HepG2 (cell line): ENCODE data around the gene ST6GALNAC2. TPM values are rescaled to one million over a fixed set of nuclear protein-coding genes. Genes with fewer than 3 reads are reported as not detected.
A peak's percentile ranks its signal among the peaks of the same experiment; 100 is the strongest.

ENCODE experiments used
- CHCHD3 ChIP-seq: sonication (generic); formaldehyde crosslinking; IDR thresholded peaks from 2 replicates; pipeline ENCODE4 v1.8.0; 2022; ENCODE audit warnings: mild to moderate bottlenecking, missing genetic modification reagents, moderate library complexity
- JUND ChIP-seq: sonication (generic); formaldehyde crosslinking; IDR thresholded peaks from 2 replicates; pipeline ENCODE4 v1.8.0; 2022; ENCODE audit warnings: mild to moderate bottlenecking, missing genetic modification reagents
- NFYB ChIP-seq: sonication (generic); formaldehyde crosslinking; IDR thresholded peaks from 2 replicates; pipeline ENCODE4 v1.4.0; 2020; ENCODE audit warnings: missing genetic modification reagents
- ONECUT2 ChIP-seq: sonication (generic); formaldehyde crosslinking; IDR thresholded peaks from 2 replicates; pipeline ENCODE4 v1.4.0; 2020; ENCODE audit warnings: missing genetic modification reagents
- SOX13 ChIP-seq, 3 experiments: fragments of 450-650 bp in 1 of 3; sonication (generic) in 1 of 3; formaldehyde crosslinking in 1 of 3; IDR thresholded peaks in 2 of 3; conservative IDR thresholded peaks in 1 of 3; 2 replicates each; pipeline versions ENCODE4 v1.5.0 to v1.6.1; 2016 to 2020; ENCODE audit warnings: antibody characterized with exemption in 1 of 3, mild to moderate bottlenecking in 1 of 3, missing compliant biosample characterization in 1 of 3, missing genetic modification reagents in 1 of 3, moderate library complexity in 1 of 3
- ZNF333 ChIP-seq: sonication (generic); formaldehyde crosslinking; IDR thresholded peaks from 2 replicates; pipeline ENCODE4 v1.4.0; 2020; ENCODE audit warnings: mild to moderate bottlenecking, missing genetic modification reagents, borderline replicate concordance
- ZNF713 ChIP-seq: sonication (generic); formaldehyde crosslinking; IDR thresholded peaks from 2 replicates; pipeline ENCODE4 v1.4.0; 2020; ENCODE audit warnings: mild to moderate bottlenecking, missing genetic modification reagents
- polyA plus RNA-seq, 8 experiments: library from polyadenylated mRNA; depleted of rRNA in 3 of 8; stranded (reverse) in 7 of 8; unstranded in 1 of 8; fragments of >200 nt; fragmentation: Illumina TruSeq in 4 of 8; extraction: Trizol in 4 of 8; gene quantifications; 2 replicates each; pipeline versions ENCODE4 v1.2.1 to v1.2.3, GENCODE V29; 2011 to 2016; ENCODE audit warnings: low read depth in 4 of 8, missing spikeins in 1 of 8, mixed read lengths in 1 of 8; ENCODE audit not compliant: insufficient read depth in 1 of 8
- total RNA-seq, 5 experiments: library from RNA; depleted of rRNA; stranded (reverse); fragments of >200 nt; fragmentation: Illumina TruSeq; extraction: Trizol; gene quantifications; 2 replicates each; pipeline ENCODE4 v1.2.3, GENCODE V29; 2016; ENCODE audit warnings: low read depth in 1 of 5
- TF ChIP-seq, protein P1 (sequence below): sonication (generic); formaldehyde crosslinking; IDR thresholded peaks from 2 replicates; pipeline ENCODE4 v1.9.0; 2021; ENCODE audit warnings: mild to moderate bottlenecking, missing genetic modification reagents
- TF ChIP-seq, protein P2 (sequence below): sonication (generic); formaldehyde crosslinking; IDR thresholded peaks from 2 replicates; pipeline ENCODE4 v1.4.0; 2020; ENCODE audit warnings: missing genetic modification reagents
- TF ChIP-seq, protein P3 (sequence below): sonication (generic); formaldehyde crosslinking; IDR thresholded peaks from 2 replicates; pipeline ENCODE4 v1.4.0; 2020; ENCODE audit warnings: missing genetic modification reagents
- TF ChIP-seq, protein P4 (sequence below): sonication (generic); formaldehyde crosslinking; IDR thresholded peaks from 2 replicates; pipeline ENCODE4 v1.5.0; 2020; ENCODE audit warnings: mild to moderate bottlenecking, missing genetic modification reagents, borderline replicate concordance
- TF ChIP-seq, protein P5 (sequence below): sonication (generic); formaldehyde crosslinking; IDR thresholded peaks from 2 replicates; pipeline ENCODE4 v1.9.0; 2022; ENCODE audit warnings: low read depth, missing genetic modification reagents

The ST6GALNAC2 gene
- total and polyA plus RNA-seq, 2 of the 13 experiments (the other 11 are each of a cell fraction or from before 2014, with no cell fraction given) = 0.12 to 0.49 TPM

DNA sequence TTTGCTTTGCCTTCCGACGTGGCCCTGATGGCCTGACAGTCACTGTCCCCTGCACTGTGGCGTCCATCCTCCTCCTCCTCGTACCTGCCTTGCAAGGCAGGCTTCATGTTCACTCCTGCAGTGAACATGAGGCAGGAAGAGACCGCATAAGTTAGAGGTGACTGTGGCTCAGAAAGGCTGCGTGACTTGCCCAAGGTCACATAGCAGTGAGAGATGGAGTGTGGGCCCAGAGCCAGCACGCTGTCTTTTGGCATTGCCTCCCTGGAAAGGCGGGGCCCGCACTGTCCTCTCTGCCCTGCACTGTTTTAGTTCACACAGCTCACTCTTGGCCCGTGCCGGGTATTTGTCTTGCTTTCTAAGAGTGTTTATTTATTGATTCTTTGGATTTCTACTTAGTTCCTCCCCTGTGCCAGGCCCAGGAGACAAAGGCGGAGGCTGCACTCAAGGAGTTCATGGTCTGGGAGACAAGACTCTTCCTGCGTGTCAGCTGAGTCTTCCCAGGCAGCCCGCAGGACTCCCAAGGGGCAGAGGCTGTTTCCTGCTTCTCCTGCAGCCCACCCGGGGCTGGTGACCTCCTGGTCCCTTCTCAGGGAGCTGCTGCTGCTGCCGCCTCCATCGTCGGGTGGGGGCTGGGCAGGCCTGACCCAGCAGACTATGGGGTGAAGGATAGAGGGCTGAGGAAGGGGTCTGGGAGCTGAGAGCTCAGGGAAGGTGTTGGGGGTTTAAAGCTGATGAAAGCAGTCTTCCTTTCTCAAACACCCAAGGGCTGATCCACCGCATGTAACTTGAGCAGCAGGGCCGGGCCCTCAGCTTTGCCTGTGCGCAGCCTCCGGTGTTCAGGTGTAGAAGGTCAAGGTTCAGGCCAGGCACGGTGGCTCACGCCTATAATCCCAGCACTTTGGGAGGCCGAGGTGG lies 60.8 kb downstream of the ST6GALNAC2 start (continued):
- TF ChIP-seq, protein P1, sequence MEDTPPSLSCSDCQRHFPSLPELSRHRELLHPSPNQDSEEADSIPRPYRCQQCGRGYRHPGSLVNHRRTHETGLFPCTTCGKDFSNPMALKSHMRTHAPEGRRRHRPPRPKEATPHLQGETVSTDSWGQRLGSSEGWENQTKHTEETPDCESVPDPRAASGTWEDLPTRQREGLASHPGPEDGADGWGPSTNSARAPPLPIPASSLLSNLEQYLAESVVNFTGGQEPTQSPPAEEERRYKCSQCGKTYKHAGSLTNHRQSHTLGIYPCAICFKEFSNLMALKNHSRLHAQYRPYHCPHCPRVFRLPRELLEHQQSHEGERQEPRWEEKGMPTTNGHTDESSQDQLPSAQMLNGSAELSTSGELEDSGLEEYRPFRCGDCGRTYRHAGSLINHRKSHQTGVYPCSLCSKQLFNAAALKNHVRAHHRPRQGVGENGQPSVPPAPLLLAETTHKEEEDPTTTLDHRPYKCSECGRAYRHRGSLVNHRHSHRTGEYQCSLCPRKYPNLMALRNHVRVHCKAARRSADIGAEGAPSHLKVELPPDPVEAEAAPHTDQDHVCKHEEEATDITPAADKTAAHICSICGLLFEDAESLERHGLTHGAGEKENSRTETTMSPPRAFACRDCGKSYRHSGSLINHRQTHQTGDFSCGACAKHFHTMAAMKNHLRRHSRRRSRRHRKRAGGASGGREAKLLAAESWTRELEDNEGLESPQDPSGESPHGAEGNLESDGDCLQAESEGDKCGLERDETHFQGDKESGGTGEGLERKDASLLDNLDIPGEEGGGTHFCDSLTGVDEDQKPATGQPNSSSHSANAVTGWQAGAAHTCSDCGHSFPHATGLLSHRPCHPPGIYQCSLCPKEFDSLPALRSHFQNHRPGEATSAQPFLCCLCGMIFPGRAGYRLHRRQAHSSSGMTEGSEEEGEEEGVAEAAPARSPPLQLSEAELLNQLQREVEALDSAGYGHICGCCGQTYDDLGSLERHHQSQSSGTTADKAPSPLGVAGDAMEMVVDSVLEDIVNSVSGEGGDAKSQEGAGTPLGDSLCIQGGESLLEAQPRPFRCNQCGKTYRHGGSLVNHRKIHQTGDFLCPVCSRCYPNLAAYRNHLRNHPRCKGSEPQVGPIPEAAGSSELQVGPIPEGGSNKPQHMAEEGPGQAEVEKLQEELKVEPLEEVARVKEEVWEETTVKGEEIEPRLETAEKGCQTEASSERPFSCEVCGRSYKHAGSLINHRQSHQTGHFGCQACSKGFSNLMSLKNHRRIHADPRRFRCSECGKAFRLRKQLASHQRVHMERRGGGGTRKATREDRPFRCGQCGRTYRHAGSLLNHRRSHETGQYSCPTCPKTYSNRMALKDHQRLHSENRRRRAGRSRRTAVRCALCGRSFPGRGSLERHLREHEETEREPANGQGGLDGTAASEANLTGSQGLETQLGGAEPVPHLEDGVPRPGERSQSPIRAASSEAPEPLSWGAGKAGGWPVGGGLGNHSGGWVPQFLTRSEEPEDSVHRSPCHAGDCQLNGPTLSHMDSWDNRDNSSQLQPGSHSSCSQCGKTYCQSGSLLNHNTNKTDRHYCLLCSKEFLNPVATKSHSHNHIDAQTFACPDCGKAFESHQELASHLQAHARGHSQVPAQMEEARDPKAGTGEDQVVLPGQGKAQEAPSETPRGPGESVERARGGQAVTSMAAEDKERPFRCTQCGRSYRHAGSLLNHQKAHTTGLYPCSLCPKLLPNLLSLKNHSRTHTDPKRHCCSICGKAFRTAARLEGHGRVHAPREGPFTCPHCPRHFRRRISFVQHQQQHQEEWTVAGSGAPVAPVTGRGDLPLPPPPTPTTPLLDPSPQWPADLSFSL (CRISPR knock-in tag) = no peak
- TF ChIP-seq, protein P2, sequence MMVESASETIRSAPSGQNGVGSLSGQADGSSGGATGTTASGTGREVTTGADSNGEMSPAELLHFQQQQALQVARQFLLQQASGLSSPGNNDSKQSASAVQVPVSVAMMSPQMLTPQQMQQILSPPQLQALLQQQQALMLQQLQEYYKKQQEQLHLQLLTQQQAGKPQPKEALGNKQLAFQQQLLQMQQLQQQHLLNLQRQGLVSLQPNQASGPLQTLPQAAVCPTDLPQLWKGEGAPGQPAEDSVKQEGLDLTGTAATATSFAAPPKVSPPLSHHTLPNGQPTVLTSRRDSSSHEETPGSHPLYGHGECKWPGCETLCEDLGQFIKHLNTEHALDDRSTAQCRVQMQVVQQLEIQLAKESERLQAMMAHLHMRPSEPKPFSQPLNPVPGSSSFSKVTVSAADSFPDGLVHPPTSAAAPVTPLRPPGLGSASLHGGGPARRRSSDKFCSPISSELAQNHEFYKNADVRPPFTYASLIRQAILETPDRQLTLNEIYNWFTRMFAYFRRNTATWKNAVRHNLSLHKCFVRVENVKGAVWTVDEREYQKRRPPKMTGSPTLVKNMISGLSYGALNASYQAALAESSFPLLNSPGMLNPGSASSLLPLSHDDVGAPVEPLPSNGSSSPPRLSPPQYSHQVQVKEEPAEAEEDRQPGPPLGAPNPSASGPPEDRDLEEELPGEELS (CRISPR knock-in tag) = peak; percentile 42
- TF ChIP-seq JUND (0 out of 2 replicates have a peak, but pooled peaks have one; percentile 51), CHCHD3 (CRISPR knock-in tag) (no peak), ZNF333 (peak; percentile 39; the same call in 1 of the 2 replicates), NFYB (no peak), ONECUT2 (CRISPR knock-in tag) (peak; percentile 66; the same call in 1 of the 2 replicates), ZNF713 (CRISPR knock-in tag) (0 out of 2 replicates have a peak, but pooled peaks have one; percentile 28), SOX13 (IDR thresholded peaks at IDR 0.05) (no peak), SOX13 (CRISPR knock-in tag; conservative IDR thresholded peaks at IDR 0.05 in 1 of 2, IDR thresholded peaks at IDR 0.05 in 1 of 2) (peak in 1 of 2 experiments; percentile 66; a peak in 2 of 4 replicates)
- TF ChIP-seq, protein P3, sequence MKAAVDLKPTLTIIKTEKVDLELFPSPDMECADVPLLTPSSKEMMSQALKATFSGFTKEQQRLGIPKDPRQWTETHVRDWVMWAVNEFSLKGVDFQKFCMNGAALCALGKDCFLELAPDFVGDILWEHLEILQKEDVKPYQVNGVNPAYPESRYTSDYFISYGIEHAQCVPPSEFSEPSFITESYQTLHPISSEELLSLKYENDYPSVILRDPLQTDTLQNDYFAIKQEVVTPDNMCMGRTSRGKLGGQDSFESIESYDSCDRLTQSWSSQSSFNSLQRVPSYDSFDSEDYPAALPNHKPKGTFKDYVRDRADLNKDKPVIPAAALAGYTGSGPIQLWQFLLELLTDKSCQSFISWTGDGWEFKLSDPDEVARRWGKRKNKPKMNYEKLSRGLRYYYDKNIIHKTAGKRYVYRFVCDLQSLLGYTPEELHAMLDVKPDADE (CRISPR knock-in tag) = no peak
- TF ChIP-seq, protein P4, sequence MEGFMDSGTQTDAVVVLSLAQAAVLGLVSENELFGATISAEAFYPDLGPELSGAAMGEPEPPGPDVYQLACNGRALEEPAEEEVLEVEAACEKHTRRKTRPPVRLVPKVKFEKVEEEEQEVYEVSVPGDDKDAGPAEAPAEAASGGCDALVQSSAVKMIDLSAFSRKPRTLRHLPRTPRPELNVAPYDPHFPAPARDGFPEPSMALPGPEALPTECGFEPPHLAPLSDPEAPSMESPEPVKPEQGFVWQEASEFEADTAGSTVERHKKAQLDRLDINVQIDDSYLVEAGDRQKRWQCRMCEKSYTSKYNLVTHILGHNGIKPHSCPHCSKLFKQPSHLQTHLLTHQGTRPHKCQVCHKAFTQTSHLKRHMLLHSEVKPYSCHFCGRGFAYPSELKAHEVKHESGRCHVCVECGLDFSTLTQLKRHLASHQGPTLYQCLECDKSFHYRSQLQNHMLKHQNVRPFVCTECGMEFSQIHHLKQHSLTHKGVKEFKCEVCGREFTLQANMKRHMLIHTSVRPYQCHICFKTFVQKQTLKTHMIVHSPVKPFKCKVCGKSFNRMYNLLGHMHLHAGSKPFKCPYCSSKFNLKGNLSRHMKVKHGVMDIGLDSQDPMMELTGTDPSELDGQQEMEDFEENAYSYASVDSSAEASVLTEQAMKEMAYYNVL (CRISPR knock-in tag) = no peak; the same call in 1 of the 2 replicates
- TF ChIP-seq, protein P5, sequence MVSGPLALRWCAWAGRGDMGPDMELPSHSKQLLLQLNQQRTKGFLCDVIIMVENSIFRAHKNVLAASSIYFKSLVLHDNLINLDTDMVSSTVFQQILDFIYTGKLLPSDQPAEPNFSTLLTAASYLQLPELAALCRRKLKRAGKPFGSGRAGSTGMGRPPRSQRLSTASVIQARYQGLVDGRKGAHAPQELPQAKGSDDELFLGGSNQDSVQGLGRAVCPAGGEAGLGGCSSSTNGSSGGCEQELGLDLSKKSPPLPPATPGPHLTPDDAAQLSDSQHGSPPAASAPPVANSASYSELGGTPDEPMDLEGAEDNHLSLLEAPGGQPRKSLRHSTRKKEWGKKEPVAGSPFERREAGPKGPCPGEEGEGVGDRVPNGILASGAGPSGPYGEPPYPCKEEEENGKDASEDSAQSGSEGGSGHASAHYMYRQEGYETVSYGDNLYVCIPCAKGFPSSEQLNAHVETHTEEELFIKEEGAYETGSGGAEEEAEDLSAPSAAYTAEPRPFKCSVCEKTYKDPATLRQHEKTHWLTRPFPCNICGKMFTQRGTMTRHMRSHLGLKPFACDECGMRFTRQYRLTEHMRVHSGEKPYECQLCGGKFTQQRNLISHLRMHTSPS (CRISPR knock-in tag) = peak; percentile 18; the same call in 1 of the 2 replicates
